CD4-positive, CD25-positive, alpha-beta regulatory T cell (primary cell): ENCODE measurements around the gene BCL7B. TPM values are rescaled to one million over a fixed set of nuclear protein-coding genes. Genes with fewer than 3 reads are reported as not detected.
"Not testable (repeated sequence)": the region's sequence is repeated elsewhere in the genome, so short reads cannot be mapped to it uniquely, and the experiment has no call there.

Source experiments
- ATAC-seq, 2 donors: fragments of 150-1000 bp; cut with Tn5 transposase; one replicate each; pipeline ENCODE4 v1.10.0; 2021; ENCODE audit warnings: low read depth in 2 of 2, moderate number of reproducible peaks in 2 of 2, moderate library complexity in 1 of 2
- DNase-seq, 3 donors: peaks; one replicate each; pipeline versions ENCODE4 v3.0.0 to v3.0.0-alpha.2; 2012 to 2022; ENCODE audit warnings: mixed read lengths in 1 of 3
- H3K27ac ChIP-seq: one replicate; pipeline ENCODE4 v1.7.0; 2013; ENCODE audit warnings: mild to moderate bottlenecking, low read length; ENCODE audit not compliant: insufficient read depth, poor library complexity, severe bottlenecking
- H3K27me3 ChIP-seq: one replicate; pipeline ENCODE4 v1.7.0; 2013; ENCODE audit warnings: low read length; ENCODE audit not compliant: control insufficient read depth, insufficient read depth
- H3K36me3 ChIP-seq: one replicate; pipeline ENCODE4 v1.7.0; 2013; ENCODE audit warnings: mild to moderate bottlenecking, low read length, moderate library complexity; ENCODE audit not compliant: control insufficient read depth, insufficient read depth
- H3K4me1 ChIP-seq: 2 replicates; pipeline ENCODE4 v1.7.0; 2013; ENCODE audit warnings: mild to moderate bottlenecking, low read length; ENCODE audit not compliant: insufficient read depth, control insufficient read depth, poor library complexity, severe bottlenecking
- H3K4me3 ChIP-seq: one replicate; pipeline ENCODE4 v1.7.0; 2013; ENCODE audit warnings: low read depth, mild to moderate bottlenecking, low read length, moderate library complexity
- H3K9me3 ChIP-seq, 2 experiments: 1 replicate in 1 of 2; 2 replicates in 1 of 2; pipeline ENCODE4 v1.7.0; 2013; ENCODE audit warnings: low read length in 2 of 2, mild to moderate bottlenecking in 1 of 2, moderate library complexity in 1 of 2; ENCODE audit not compliant: control insufficient read depth in 2 of 2
- H3K27ac Mint-ChIP-seq, 3 donors: one replicate each; pipeline ENCODE4 v1.8.0; 2020 to 2022; ENCODE audit warnings: mild to moderate bottlenecking in 3 of 3, mixed read lengths in 3 of 3, moderate library complexity in 2 of 3
- H3K27me3 Mint-ChIP-seq: one replicate; pipeline ENCODE4 v1.8.0; 2022; ENCODE audit warnings: mild to moderate bottlenecking, mixed read lengths
- H3K36me3 Mint-ChIP-seq: one replicate; pipeline ENCODE4 v1.8.0; 2020; ENCODE audit warnings: mixed read lengths
- H3K4me1 Mint-ChIP-seq, 4 donors: one replicate each; pipeline ENCODE4 v1.8.0; 2020 to 2022; ENCODE audit warnings: mixed read lengths in 4 of 4, mild to moderate bottlenecking in 1 of 4
- H3K4me3 Mint-ChIP-seq, 4 donors: one replicate each; pipeline ENCODE4 v1.8.0; 2020 to 2022; ENCODE audit warnings: mild to moderate bottlenecking in 4 of 4, mixed read lengths in 4 of 4, moderate library complexity in 3 of 4
- H3K9me3 Mint-ChIP-seq, 7 donors: one replicate each; pipeline ENCODE4 v1.8.0; 2020 to 2022; ENCODE audit warnings: mixed read lengths in 7 of 7, mild to moderate bottlenecking in 3 of 7, moderate library complexity in 2 of 7
- polyA plus RNA-seq, 4 donors: library from polyadenylated mRNA; unstranded; fragments of 300-500 nt; fragmentation: Illumina TruSeq; gene quantifications; one replicate each; pipeline ENCODE4 v1.2.3, GENCODE V29; 2021
- total RNA-seq: library from RNA; stranded (reverse); gene quantifications from one replicate; pipeline ENCODE4 v1.2.3, GENCODE V29; 2022

BCL7B gene
- total and polyA plus RNA-seq, 5 donors from 2014 or later: 78.9 to 126 (median 92.7) TPM

GRCh38 chr7:73504017-73504416 is 53.5 kb downstream of the BCL7B start:
- ATAC-seq: no peak
- H3K27ac Mint-ChIP-seq: no peak overlapping the region
- no peak for DNase-seq
- no peaks in the 10 kb centered on the region for H3K27me3 Mint-ChIP-seq
- H3K36me3 ChIP-seq: peaks cover 81% of the 10 kb centered on the region
- H3K27me3 ChIP-seq: no peaks in the 10 kb centered on the region
- H3K4me3 Mint-ChIP-seq: no peak overlapping the region
- no peaks in the 10 kb centered on the region for H3K4me1 ChIP-seq
- H3K9me3 ChIP-seq: no peaks in the 10 kb centered on the region
- no peak overlapping the region for H3K4me3 ChIP-seq
- H3K9me3 Mint-ChIP-seq: no peaks in the 10 kb centered on the region
- H3K27ac ChIP-seq: no peak overlapping the region
- peaks cover 40% of the 10 kb centered on the region for H3K36me3 Mint-ChIP-seq
- peaks cover 0 to 21% (median 12%) of the 10 kb centered on the region in 4 donors for H3K4me1 Mint-ChIP-seq

DNA sequence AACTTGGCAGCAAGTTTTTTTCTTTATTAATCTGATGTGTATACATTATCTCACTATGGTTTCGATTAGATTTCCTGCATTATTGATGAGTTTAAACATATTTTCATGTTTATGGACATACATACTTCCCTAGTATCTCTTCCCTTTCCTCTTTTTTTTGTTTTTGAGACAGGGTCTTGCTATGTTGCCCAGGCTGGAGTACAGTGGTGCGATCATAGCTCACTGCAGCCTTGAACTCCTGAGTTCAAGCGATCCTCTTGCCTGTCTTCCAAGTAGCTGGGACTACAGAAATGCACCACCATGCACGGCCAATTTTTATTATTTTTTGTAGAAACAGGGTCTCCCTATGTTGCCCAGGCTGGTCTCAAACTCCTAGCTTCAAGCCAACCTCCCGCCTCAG is 54.3 kb downstream of the BCL7B start:
- Mint-ChIP-seq H3K36me3 (peaks cover 43% of the 10 kb centered on the region), H3K27me3 (no peaks in the 10 kb centered on the region), H3K27ac (peak overlapping the region in 1 of 3 donors; percentile 3), H3K9me3 (no peaks in the 10 kb centered on the region), H3K4me1 (peaks cover 5 to 23% (median 11%) of the 10 kb centered on the region in 4 donors), H3K4me3 (no peak overlapping the region)
- Histone ChIP-seq H3K27me3 (no peaks in the 10 kb centered on the region), H3K4me1 (no peaks in the 10 kb centered on the region), H3K27ac (no peak overlapping the region), H3K36me3 (peaks cover 85% of the 10 kb centered on the region), H3K9me3 (no peaks in the 10 kb centered on the region), H3K4me3 (no peak overlapping the region)
- no peak for DNase-seq
- no peak for ATAC-seq

DNA sequence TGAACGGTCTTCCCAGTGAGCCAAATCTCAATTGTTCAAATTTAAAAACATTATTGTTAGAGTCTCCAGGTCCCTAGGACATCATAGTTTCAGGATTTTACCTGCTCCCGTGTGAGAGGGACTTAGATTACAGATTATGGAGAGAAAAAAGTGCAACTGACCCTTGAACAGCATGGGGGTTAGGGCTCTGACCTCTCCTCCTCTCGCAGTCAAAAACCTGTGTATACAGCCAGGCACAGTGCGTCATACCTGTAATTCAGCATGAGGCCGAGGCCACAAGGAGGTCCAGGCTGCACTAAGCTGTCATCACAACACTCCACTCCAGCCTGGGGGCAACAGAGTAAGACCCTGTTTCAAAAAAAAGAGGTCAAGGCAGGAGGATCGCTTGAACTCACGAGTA is 60.9 kb downstream of the BCL7B start:
- Histone ChIP-seq H3K27ac (no peak overlapping the region), H3K36me3 (peaks cover 86% of the 10 kb centered on the region), H3K4me1 (no peaks in the 10 kb centered on the region), H3K9me3 (no peaks in the 10 kb centered on the region), H3K4me3 (no peak overlapping the region), H3K27me3 (no peaks in the 10 kb centered on the region)
- Mint-ChIP-seq H3K4me3 (no peak overlapping the region), H3K36me3 (peaks cover 61% of the 10 kb centered on the region), H3K4me1 (peaks cover 5 to 19% (median 16%) of the 10 kb centered on the region in 4 donors), H3K9me3 (no peaks in the 10 kb centered on the region), H3K27me3 (no peaks in the 10 kb centered on the region), H3K27ac (no peak overlapping the region)
- DNase-seq (no peak), ATAC-seq (no peak)

- not testable (repeated sequence) for H3K4me3 Mint-ChIP-seq, H3K4me1 ChIP-seq, H3K27ac ChIP-seq, H3K27ac Mint-ChIP-seq, H3K9me3 ChIP-seq, ATAC-seq, DNase-seq, H3K4me3 ChIP-seq, H3K9me3 Mint-ChIP-seq, H3K27me3 ChIP-seq, H3K27me3 Mint-ChIP-seq
- Mint-ChIP-seq H3K36me3 (peaks cover 55% of the 10 kb centered on the region), H3K4me1 (peaks cover 0 to 15% (median 13%) of the 10 kb centered on the region in 4 donors)
- peaks cover 88% of the 10 kb centered on the region for H3K36me3 ChIP-seq
Observed at GRCh38 chr7:73495507-73495906, 62.0 kb downstream of the BCL7B start.

GRCh38 chr7:73489976-73490375 is 67.5 kb downstream of the BCL7B start:
- no peak overlapping the region for H3K27ac Mint-ChIP-seq
- H3K36me3 Mint-ChIP-seq: peaks cover 41% of the 10 kb centered on the region
- Histone ChIP-seq H3K4me1 (no peaks in the 10 kb centered on the region), H3K4me3 (no peak overlapping the region), H3K27ac (no peak overlapping the region), H3K36me3 (peaks cover 81% of the 10 kb centered on the region), H3K27me3 (no peaks in the 10 kb centered on the region), H3K9me3 (no peaks in the 10 kb centered on the region)
- peaks cover 0 to 23% (median 7%) of the 10 kb centered on the region in 4 donors for H3K4me1 Mint-ChIP-seq
- H3K27me3 Mint-ChIP-seq: no peaks in the 10 kb centered on the region
- ATAC-seq (no peak), DNase-seq (no peak)
- no peak overlapping the region for H3K4me3 Mint-ChIP-seq
- H3K9me3 Mint-ChIP-seq: no peaks in the 10 kb centered on the region

- H3K36me3 ChIP-seq: peaks cover 81% of the 10 kb centered on the region
- H3K4me1 Mint-ChIP-seq: peaks cover 0 to 26% (median 9%) of the 10 kb centered on the region in 4 donors
- H3K27ac ChIP-seq: no peak overlapping the region
- H3K27me3 ChIP-seq: no peaks in the 10 kb centered on the region
- H3K9me3 ChIP-seq: no peaks in the 10 kb centered on the region
- no peaks in the 10 kb centered on the region for H3K27me3 Mint-ChIP-seq
- peaks cover 28% of the 10 kb centered on the region for H3K36me3 Mint-ChIP-seq
- no peak overlapping the region for H3K4me3 ChIP-seq
- ATAC-seq (no peak), DNase-seq (no peak)
- H3K9me3 Mint-ChIP-seq: no peaks in the 10 kb centered on the region
- H3K4me3 Mint-ChIP-seq: no peak overlapping the region
- peak overlapping the region in 1 of 3 donors; percentile 75 for H3K27ac Mint-ChIP-seq
- no peaks in the 10 kb centered on the region for H3K4me1 ChIP-seq
Observed at GRCh38 chr7:73487486-73487885, 70.0 kb downstream of the BCL7B start.

Other genes starting within 250 kb of the BCL7B start
- 31.8 TPM for gene NSUN5, start 248.9 kb downstream of the BCL7B start, total RNA-seq
- 10 to 100 TPM; 47.6 to 60.2 (median 58.2) TPM for gene NSUN5, start 248.9 kb downstream of the BCL7B start, polyA plus RNA-seq
- not detected for gene TRIM50, start 229.6 kb downstream of the BCL7B start, total RNA-seq
- gene TRIM50, start 229.6 kb downstream of the BCL7B start, polyA plus RNA-seq: not detected
- gene FKBP6, start 229.5 kb downstream of the BCL7B start, total RNA-seq: not detected
- not detected for gene FKBP6, start 229.5 kb downstream of the BCL7B start, polyA plus RNA-seq
- gene FZD9, start 123.9 kb downstream of the BCL7B start, total RNA-seq: not detected
- gene FZD9, start 123.9 kb downstream of the BCL7B start, polyA plus RNA-seq: under 1 TPM in 2 of 4 donors, not detected in 2; 0.13 to 0.15 TPM
- gene BAZ1B, start 35.4 kb downstream of the BCL7B start, total RNA-seq: 61.8 TPM
- gene BAZ1B, start 35.4 kb downstream of the BCL7B start, polyA plus RNA-seq: 10 to 100 TPM; 13.0 to 14.4 (median 13.8) TPM
- 12.2 TPM for gene TBL2, start 20.9 kb upstream of the BCL7B start, total RNA-seq
- gene TBL2, start 20.9 kb upstream of the BCL7B start, polyA plus RNA-seq: 10 to 100 TPM; 24.1 to 32.5 (median 28.1) TPM
- not detected for gene MLXIPL, start 66.8 kb upstream of the BCL7B start, total RNA-seq
- not detected for gene MLXIPL, start 66.8 kb upstream of the BCL7B start, polyA plus RNA-seq
- 0.64 TPM for gene VPS37D, start 110.1 kb upstream of the BCL7B start, total RNA-seq
- under 1 TPM in 1 of 4 donors, not detected in 3; 0.29 TPM for gene VPS37D, start 110.1 kb upstream of the BCL7B start, polyA plus RNA-seq
- gene DNAJC30, start 125.8 kb upstream of the BCL7B start, total RNA-seq: 10.0 TPM
- gene DNAJC30, start 125.8 kb upstream of the BCL7B start, polyA plus RNA-seq: 10 to 100 TPM; 10.8 to 14.4 (median 12.8) TPM
- gene BUD23, start 125.9 kb upstream of the BCL7B start, total RNA-seq: 96.3 TPM
- 100 to 1,000 TPM; 112 to 127 (median 120) TPM for gene BUD23, start 125.9 kb upstream of the BCL7B start, polyA plus RNA-seq
- gene STX1A, start 162.0 kb upstream of the BCL7B start, total RNA-seq: 27.3 TPM
- gene STX1A, start 162.0 kb upstream of the BCL7B start, polyA plus RNA-seq: 1 to 10 TPM in 3 of 4 donors, under 1 TPM in 1; 0.80 to 3.1 (median 2.0) TPM
- 19.3 TPM for gene ABHD11, start 181.1 kb upstream of the BCL7B start, total RNA-seq
- gene ABHD11, start 181.1 kb upstream of the BCL7B start, polyA plus RNA-seq: 10 to 100 TPM; 14.5 to 17.5 (median 16.3) TPM
- gene CLDN3, start 212.6 kb upstream of the BCL7B start, total RNA-seq: not detected
- not detected for gene CLDN3, start 212.6 kb upstream of the BCL7B start, polyA plus RNA-seq